ENCODE results near the gene LDHAL6B. TPM values are rescaled to one million over a fixed set of nuclear protein-coding genes. Genes with fewer than 3 reads are reported as not detected.

Gene LDHAL6B
- total RNA-seq, 1 experiment from 2014 or later = not detected

- CTCF ChIA-PET = interaction anchor here (2.6 kb wide), 2 partner anchors 316 to 352 kb away, joined by 8 to 33 read pairs; no protein-coding TSS in a partner anchor
- H3K27ac Mint-ChIP-seq = no peak overlapping the region; the same call in 1 of the 2 replicates
- no peak overlapping the region for H3K4me3 Mint-ChIP-seq
- peaks cover 8% of the 10 kb centered on the region for H3K4me1 Mint-ChIP-seq
- H3K9me3 Mint-ChIP-seq = peaks cover 9% of the 10 kb centered on the region
- no peak for TF ChIP-seq GRHL2 (CRISPR knock-in tag; IDR thresholded peaks at IDR 0.05; ENCODE audit: insufficient replicate concordance, severe bottlenecking)
- no peak for TF ChIP-seq NR3C1 (CRISPR knock-in tag; conservative IDR thresholded peaks at IDR 0.05; ENCODE audit: low read depth)
- no peak for TF ChIP-seq RORB (CRISPR knock-in tag; IDR thresholded peaks at IDR 0.05)
- TF ChIP-seq JUN (CRISPR knock-in tag; IDR thresholded peaks at IDR 0.05) = no peak
- TF ChIP-seq NR1H2 (CRISPR knock-in tag; IDR thresholded peaks at IDR 0.05) = no peak
- TF ChIP-seq GTF2I (CRISPR knock-in tag; conservative IDR thresholded peaks at IDR 0.05) = no peak
- TF ChIP-seq CBFB (CRISPR knock-in tag; IDR thresholded peaks at IDR 0.05; ENCODE audit: low read depth) = no peak
- TF ChIP-seq TCF7 (CRISPR knock-in tag; IDR thresholded peaks at IDR 0.05; ENCODE audit: low read depth) = no peak
- no peak for TF ChIP-seq STAT6 (CRISPR knock-in tag; conservative IDR thresholded peaks at IDR 0.05; ENCODE audit: low read depth)
- TF ChIP-seq ZNF138 (CRISPR knock-in tag; conservative IDR thresholded peaks at IDR 0.05) = no peak
- TF ChIP-seq ZNF671 (CRISPR knock-in tag; IDR thresholded peaks at IDR 0.05) = no peak
- no peak for TF ChIP-seq USF2 (CRISPR knock-in tag; IDR thresholded peaks at IDR 0.05)
- no peak for TF ChIP-seq NFE2L1 (CRISPR knock-in tag; IDR thresholded peaks at IDR 0.05)
- no peak for TF ChIP-seq ELF4 (CRISPR knock-in tag; IDR thresholded peaks at IDR 0.05; ENCODE audit: low read depth)
- TF ChIP-seq SP1 (CRISPR knock-in tag; conservative IDR thresholded peaks at IDR 0.05) = no peak
- H3K36me3 Mint-ChIP-seq = peaks cover 29% of the 10 kb centered on the region
- no peaks in the 10 kb centered on the region for H3K27me3 Mint-ChIP-seq (ENCODE audit: low read depth)
- POLR2A ChIA-PET = no interaction called here
- ATAC-seq (no peak), DNase-seq (ENCODE audit: low spot score) (no peak)
These were observed 29.9 kb upstream of the LDHAL6B start for GRCh38 chr15:59176653-59177316.

- CTCF ChIA-PET = interaction anchor here (2.6 kb wide), 1 partner anchor 352 kb away, joined by 8 read pairs; no protein-coding TSS in a partner anchor
- no peak for ATAC-seq
- peaks cover 11% of the 10 kb centered on the region for H3K9me3 Mint-ChIP-seq
These were observed 29.4 kb upstream of the LDHAL6B start for GRCh38 chr15:59177317-59177660.

More at GRCh38 chr15:59177317-59177660, 29.4 kb upstream of the LDHAL6B start:
- POLR2A ChIA-PET = no interaction called here
- peaks cover 8% of the 10 kb centered on the region for H3K4me1 Mint-ChIP-seq
- H3K4me3 Mint-ChIP-seq = no peak overlapping the region
- H3K27ac Mint-ChIP-seq = no peak overlapping the region; the same call in 1 of the 2 replicates
- TF ChIP-seq NR1H2 (CRISPR knock-in tag; IDR thresholded peaks at IDR 0.05) (no peak), ERG (CRISPR knock-in tag; IDR thresholded peaks at IDR 0.05) (no peak), ZSCAN18 (CRISPR knock-in tag; IDR thresholded peaks at IDR 0.05) (no peak), OVOL2 (CRISPR knock-in tag; IDR thresholded peaks at IDR 0.05; ENCODE audit: borderline replicate concordance) (no peak)
- no peak for DNase-seq (ENCODE audit: low spot score)
- H3K27me3 Mint-ChIP-seq (ENCODE audit: low read depth) = no peaks in the 10 kb centered on the region
- H3K36me3 Mint-ChIP-seq = peaks cover 29% of the 10 kb centered on the region
